ENCODE measurements around the gene STXBP4.

The STXBP4 gene

GRCh38 chr17:55210292-55210691, 241.7 kb downstream of the STXBP4 start:
- H3K9me3 Mint-ChIP-seq, result no peaks in the 10 kb centered on the region
- H3K4me3 Mint-ChIP-seq, result no peak overlapping the region
- H3K27me3 Mint-ChIP-seq (ENCODE audit: low read depth), result no peaks in the 10 kb centered on the region
- no peaks in the 10 kb centered on the region for H3K36me3 Mint-ChIP-seq (ENCODE audit: low read depth)
- H3K4me1 Mint-ChIP-seq (ENCODE audit: low read depth), result no peaks in the 10 kb centered on the region
- no peak overlapping the region for H3K27ac Mint-ChIP-seq

DNA sequence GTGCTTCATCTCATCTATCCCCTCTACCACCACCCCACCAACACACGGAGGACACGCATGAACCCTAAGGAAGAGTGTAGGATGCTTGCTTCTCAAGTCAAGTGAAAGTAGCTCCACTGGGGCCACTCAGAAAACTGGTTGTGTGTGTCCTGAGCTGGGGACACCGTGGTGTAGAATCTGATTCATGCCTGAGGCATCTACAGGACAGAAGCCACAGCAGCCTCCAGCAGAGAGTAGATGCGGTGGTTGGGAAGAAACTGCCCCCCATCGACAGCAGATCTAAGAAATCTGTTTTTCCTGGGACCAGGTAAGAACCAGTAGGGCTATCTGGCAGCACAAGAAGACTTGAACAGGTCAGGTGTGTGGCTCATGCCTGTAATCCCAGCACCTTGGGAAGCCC, 244.3 kb downstream of the STXBP4 start:
- Mint-ChIP-seq H3K36me3 (ENCODE audit: low read depth) (no peaks in the 10 kb centered on the region), H3K27ac (no peak overlapping the region), H3K9me3 (no peaks in the 10 kb centered on the region), H3K4me3 (no peak overlapping the region), H3K4me1 (ENCODE audit: low read depth) (no peaks in the 10 kb centered on the region), H3K27me3 (ENCODE audit: low read depth) (no peaks in the 10 kb centered on the region)

DNA sequence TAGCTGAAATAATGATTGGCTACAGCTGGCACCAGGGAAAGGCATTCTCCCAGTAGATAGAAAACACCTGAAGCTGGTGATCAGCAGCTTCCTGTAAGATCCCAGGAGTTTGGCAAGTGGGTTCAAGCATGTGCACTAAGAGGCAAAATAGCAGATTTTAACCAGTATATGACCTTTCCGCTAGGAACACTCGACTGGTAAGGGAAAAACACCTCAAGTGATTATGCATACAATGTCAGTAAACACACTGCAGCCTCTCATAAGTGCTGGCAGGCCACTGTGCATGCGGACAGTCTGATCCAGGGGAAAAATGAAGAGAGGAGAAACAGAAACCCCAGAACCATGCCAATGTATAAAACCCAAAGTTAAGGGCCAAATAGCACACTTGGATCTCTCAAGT, 247.1 kb downstream of the STXBP4 start:
- H3K27ac Mint-ChIP-seq, result no peak overlapping the region
- H3K4me3 Mint-ChIP-seq, result no peak overlapping the region
- no peaks in the 10 kb centered on the region for H3K36me3 Mint-ChIP-seq (ENCODE audit: low read depth)
- H3K27me3 Mint-ChIP-seq (ENCODE audit: low read depth), result no peaks in the 10 kb centered on the region
- no peaks in the 10 kb centered on the region for H3K9me3 Mint-ChIP-seq
- H3K4me1 Mint-ChIP-seq (ENCODE audit: low read depth), result no peaks in the 10 kb centered on the region

GRCh38 chr17:55216888-55217287, 248.3 kb downstream of the STXBP4 start:
- Mint-ChIP-seq H3K36me3 (ENCODE audit: low read depth) (no peaks in the 10 kb centered on the region), H3K9me3 (no peaks in the 10 kb centered on the region), H3K4me3 (no peak overlapping the region), H3K27me3 (ENCODE audit: low read depth) (peaks cover 8% of the 10 kb centered on the region), H3K27ac (no peak overlapping the region), H3K4me1 (ENCODE audit: low read depth) (no peaks in the 10 kb centered on the region)

GRCh38 chr17:55219459-55219858, 250.9 kb downstream of the STXBP4 start:
- Mint-ChIP-seq H3K27ac (no peak overlapping the region), H3K4me1 (ENCODE audit: low read depth) (no peaks in the 10 kb centered on the region), H3K36me3 (ENCODE audit: low read depth) (no peaks in the 10 kb centered on the region), H3K27me3 (ENCODE audit: low read depth) (peaks cover 8% of the 10 kb centered on the region), H3K9me3 (no peaks in the 10 kb centered on the region), H3K4me3 (no peak overlapping the region)

- no peaks in the 10 kb centered on the region for H3K4me1 Mint-ChIP-seq (ENCODE audit: low read depth)
- no peak overlapping the region for H3K27ac Mint-ChIP-seq
- peaks cover 8% of the 10 kb centered on the region for H3K27me3 Mint-ChIP-seq (ENCODE audit: low read depth)
- H3K4me3 Mint-ChIP-seq, result no peak overlapping the region
- H3K36me3 Mint-ChIP-seq (ENCODE audit: low read depth), result no peaks in the 10 kb centered on the region
- H3K9me3 Mint-ChIP-seq, result no peaks in the 10 kb centered on the region
Measured at GRCh38 chr17:55219934-55220333, 251.4 kb downstream of the STXBP4 start.

All from T-helper 1 cell treated with Interleukin-12 subunit alpha and Interleukin-12 subunit beta and Interleukin-4 antibody, amounts not matched to agents 30 μg/mL and 1 μg/mL, for 36 hours (primary cell).